ENCODE results near the gene LEF1. TPM values are rescaled to one million over a fixed set of nuclear protein-coding genes. Genes with fewer than 3 reads are reported as not detected.
"Not testable (repeated sequence)": the region's sequence is repeated elsewhere in the genome, so short reads cannot be mapped to it uniquely, and the experiment has no call there.

Gene LEF1
- total and polyA plus RNA-seq, 2 donors (not counting 1 experiment from before 2014, with no cell fraction given) = 1.8 to 2.6 TPM

- no peak for DNase-seq (ENCODE audit: low read depth in 2 of 2)
- Histone ChIP-seq H3K4me1 (ENCODE audit: control insufficient read depth, extremely low read depth, insufficient read depth, low read length) (peaks cover 2% of the 10 kb centered on the region), H3K27me3 (ENCODE audit: control insufficient read depth, insufficient read depth, low read length) (no peaks in the 10 kb centered on the region), H3K9ac (ENCODE audit: insufficient read depth, low read length) (no peak overlapping the region), H3K9me3 (ENCODE audit: control insufficient read depth, insufficient read depth, low read depth, low read length) (no peaks in the 10 kb centered on the region), H3K4me2 (ENCODE audit: extremely low read depth, insufficient read depth, low read length) (no peak overlapping the region), H3K79me2 (ENCODE audit: control insufficient read depth, insufficient read depth, low read length) (no peaks in the 10 kb centered on the region), H3K36me3 (ENCODE audit: control insufficient read depth, insufficient read depth, low read length) (no peaks in the 10 kb centered on the region), H4K20me1 (ENCODE audit: control insufficient read depth, extremely low read depth, insufficient read depth, low read length) (no peaks in the 10 kb centered on the region), H3K4me3 (replicated peaks in 1 of 4; ENCODE audit: control extremely low read depth in 1 of 4, insufficient read depth in 1 of 4, low read depth in 3 of 4, low read length in 4 of 4) (no peak overlapping the region), H2AFZ (ENCODE audit: low read length) (no peak overlapping the region), H3K27ac (ENCODE audit: insufficient read depth, low read length) (no peak overlapping the region)
- no peak for TF ChIP-seq EZH2 (IDR thresholded peaks at IDR 0.05; ENCODE audit: low read length, missing control alignments)
- TF ChIP-seq, protein P1, sequence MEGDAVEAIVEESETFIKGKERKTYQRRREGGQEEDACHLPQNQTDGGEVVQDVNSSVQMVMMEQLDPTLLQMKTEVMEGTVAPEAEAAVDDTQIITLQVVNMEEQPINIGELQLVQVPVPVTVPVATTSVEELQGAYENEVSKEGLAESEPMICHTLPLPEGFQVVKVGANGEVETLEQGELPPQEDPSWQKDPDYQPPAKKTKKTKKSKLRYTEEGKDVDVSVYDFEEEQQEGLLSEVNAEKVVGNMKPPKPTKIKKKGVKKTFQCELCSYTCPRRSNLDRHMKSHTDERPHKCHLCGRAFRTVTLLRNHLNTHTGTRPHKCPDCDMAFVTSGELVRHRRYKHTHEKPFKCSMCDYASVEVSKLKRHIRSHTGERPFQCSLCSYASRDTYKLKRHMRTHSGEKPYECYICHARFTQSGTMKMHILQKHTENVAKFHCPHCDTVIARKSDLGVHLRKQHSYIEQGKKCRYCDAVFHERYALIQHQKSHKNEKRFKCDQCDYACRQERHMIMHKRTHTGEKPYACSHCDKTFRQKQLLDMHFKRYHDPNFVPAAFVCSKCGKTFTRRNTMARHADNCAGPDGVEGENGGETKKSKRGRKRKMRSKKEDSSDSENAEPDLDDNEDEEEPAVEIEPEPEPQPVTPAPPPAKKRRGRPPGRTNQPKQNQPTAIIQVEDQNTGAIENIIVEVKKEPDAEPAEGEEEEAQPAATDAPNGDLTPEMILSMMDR (conservative IDR thresholded peaks at IDR 0.05 in 1 of 2, IDR thresholded peaks at IDR 0.05 in 1 of 2; ENCODE audit: low read depth in 1 of 2, low read length in 2 of 2) = no peak
Observed at GRCh38 chr4:108013955-108014354, 154.8 kb downstream of the LEF1 start.

DNA sequence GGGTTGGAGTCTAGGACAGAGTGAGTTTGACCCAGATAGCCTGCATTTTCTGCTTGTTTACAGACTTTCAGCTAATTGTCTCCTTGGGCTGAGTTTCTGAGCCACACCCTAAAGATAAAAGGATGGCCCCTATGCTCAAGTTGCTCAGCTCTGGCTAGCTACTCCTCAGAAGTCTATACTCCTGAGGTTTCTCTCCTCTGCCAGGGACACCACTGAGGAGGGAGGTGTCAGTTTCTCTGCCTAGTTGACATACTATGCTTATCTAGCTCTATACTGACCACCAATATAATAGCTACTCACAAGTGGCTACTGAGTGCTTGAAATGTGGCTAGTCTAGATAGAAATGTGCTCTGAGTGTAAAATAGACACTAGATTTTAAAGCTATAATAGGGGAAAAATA, 155.4 kb downstream of the LEF1 start:
- Histone ChIP-seq H3K27ac (ENCODE audit: insufficient read depth, low read length) (no peak overlapping the region), H3K27me3 (ENCODE audit: control insufficient read depth, insufficient read depth, low read length) (no peaks in the 10 kb centered on the region), H3K4me2 (ENCODE audit: extremely low read depth, insufficient read depth, low read length) (no peak overlapping the region), H3K36me3 (ENCODE audit: control insufficient read depth, insufficient read depth, low read length) (no peaks in the 10 kb centered on the region), H3K4me3 (replicated peaks in 1 of 4; ENCODE audit: control extremely low read depth in 1 of 4, insufficient read depth in 1 of 4, low read depth in 3 of 4, low read length in 4 of 4) (no peak overlapping the region), H3K9me3 (ENCODE audit: control insufficient read depth, insufficient read depth, low read depth, low read length) (no peaks in the 10 kb centered on the region), H2AFZ (ENCODE audit: low read length) (no peak overlapping the region), H3K9ac (ENCODE audit: insufficient read depth, low read length) (no peak overlapping the region), H3K79me2 (ENCODE audit: control insufficient read depth, insufficient read depth, low read length) (no peaks in the 10 kb centered on the region), H3K4me1 (ENCODE audit: control insufficient read depth, extremely low read depth, insufficient read depth, low read length) (peaks cover 6% of the 10 kb centered on the region), H4K20me1 (ENCODE audit: control insufficient read depth, extremely low read depth, insufficient read depth, low read length) (no peaks in the 10 kb centered on the region)
- DNase-seq (ENCODE audit: low read depth in 2 of 2) = no peak
- TF ChIP-seq, protein P1 (conservative IDR thresholded peaks at IDR 0.05 in 1 of 2, IDR thresholded peaks at IDR 0.05 in 1 of 2; ENCODE audit: low read depth in 1 of 2, low read length in 2 of 2) = no peak
- TF ChIP-seq EZH2 (IDR thresholded peaks at IDR 0.05; ENCODE audit: low read length, missing control alignments) = no peak

- H3K27me3 ChIP-seq (ENCODE audit: control insufficient read depth, insufficient read depth, low read length); H4K20me1 ChIP-seq (ENCODE audit: control insufficient read depth, extremely low read depth, insufficient read depth, low read length); DNase-seq (ENCODE audit: low read depth in 2 of 2); H2AFZ ChIP-seq (ENCODE audit: low read length); H3K4me2 ChIP-seq (ENCODE audit: extremely low read depth, insufficient read depth, low read length); H3K4me1 ChIP-seq (ENCODE audit: control insufficient read depth, extremely low read depth, insufficient read depth, low read length); H3K27ac ChIP-seq (ENCODE audit: insufficient read depth, low read length); H3K36me3 ChIP-seq (ENCODE audit: control insufficient read depth, insufficient read depth, low read length); H3K9me3 ChIP-seq (ENCODE audit: control insufficient read depth, insufficient read depth, low read depth, low read length); H3K9ac ChIP-seq (ENCODE audit: insufficient read depth, low read length); H3K79me2 ChIP-seq (ENCODE audit: control insufficient read depth, insufficient read depth, low read length); H3K4me3 ChIP-seq (replicated peaks in 1 of 4; ENCODE audit: control extremely low read depth in 1 of 4, insufficient read depth in 1 of 4, low read depth in 3 of 4, low read length in 4 of 4): not testable (repeated sequence)
Observed at GRCh38 chr4:108012382-108012781, 156.3 kb downstream of the LEF1 start.
